ENCODE measurements around the gene TMC1.
"Not testable (repeated sequence)": the region's sequence is repeated elsewhere in the genome, so short reads cannot be mapped to it uniquely, and the experiment has no call there.

The TMC1 gene

DNA sequence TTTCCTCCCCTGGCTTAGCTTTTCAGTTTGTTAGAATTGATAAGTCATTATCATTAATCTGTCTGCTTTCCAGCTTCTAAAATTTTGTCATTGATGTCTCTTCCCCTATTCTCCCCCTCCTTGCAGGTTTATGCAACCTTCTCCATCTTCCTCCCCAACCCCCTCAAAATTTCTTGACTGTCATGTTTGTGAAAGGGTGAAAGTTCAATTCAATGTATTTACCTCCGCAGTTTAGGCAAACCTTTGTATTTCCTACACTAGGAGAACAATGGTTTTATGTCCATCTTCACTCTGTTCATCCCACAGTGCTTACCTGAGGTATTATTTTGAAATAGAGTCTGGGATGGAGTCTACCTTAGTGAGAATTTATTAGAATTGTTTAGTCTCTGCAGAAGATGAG, 313.6 kb downstream of the TMC1 start:
- no peak for DNase-seq

DNA sequence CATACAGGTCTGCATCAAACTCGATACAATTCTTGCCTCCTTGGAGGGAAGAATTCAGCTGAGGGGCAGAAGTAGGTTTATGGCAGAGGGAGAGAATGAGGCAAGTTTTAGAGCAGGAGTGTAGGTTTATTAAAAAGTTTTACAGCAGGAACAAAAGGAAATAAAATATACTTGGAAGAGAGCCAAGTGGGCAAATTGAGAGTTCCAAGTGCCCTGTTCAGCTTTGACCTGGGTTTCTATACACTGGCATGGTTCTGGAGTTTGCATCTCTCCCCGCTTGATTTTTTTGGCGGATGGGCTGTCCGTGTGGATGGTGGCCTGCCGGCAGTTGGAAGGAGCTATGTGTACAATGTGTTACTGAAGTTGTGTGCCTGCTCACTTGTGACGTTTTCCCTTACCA, 315.4 kb downstream of the TMC1 start:
- DNase-seq, result no peak

DNA sequence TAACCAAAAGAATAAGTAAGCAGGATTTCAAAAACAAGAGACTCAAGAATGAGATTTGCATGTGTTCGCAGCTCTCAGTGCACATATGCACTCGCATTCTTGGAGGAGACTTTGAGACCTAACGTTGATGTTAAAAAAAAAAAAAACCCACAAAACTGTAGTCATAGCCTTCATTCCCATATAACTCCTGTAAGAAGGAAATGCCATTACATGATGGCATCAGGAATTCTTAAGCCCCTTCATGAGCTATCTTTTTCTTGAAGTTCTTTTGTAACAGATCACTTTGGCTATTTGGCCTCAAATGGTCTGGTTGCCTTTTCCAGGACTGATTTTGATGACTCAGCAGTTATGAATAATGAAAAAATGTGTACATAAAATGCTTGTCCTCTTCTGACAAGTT, 317.7 kb downstream of the TMC1 start:
- no peak for DNase-seq

DNA sequence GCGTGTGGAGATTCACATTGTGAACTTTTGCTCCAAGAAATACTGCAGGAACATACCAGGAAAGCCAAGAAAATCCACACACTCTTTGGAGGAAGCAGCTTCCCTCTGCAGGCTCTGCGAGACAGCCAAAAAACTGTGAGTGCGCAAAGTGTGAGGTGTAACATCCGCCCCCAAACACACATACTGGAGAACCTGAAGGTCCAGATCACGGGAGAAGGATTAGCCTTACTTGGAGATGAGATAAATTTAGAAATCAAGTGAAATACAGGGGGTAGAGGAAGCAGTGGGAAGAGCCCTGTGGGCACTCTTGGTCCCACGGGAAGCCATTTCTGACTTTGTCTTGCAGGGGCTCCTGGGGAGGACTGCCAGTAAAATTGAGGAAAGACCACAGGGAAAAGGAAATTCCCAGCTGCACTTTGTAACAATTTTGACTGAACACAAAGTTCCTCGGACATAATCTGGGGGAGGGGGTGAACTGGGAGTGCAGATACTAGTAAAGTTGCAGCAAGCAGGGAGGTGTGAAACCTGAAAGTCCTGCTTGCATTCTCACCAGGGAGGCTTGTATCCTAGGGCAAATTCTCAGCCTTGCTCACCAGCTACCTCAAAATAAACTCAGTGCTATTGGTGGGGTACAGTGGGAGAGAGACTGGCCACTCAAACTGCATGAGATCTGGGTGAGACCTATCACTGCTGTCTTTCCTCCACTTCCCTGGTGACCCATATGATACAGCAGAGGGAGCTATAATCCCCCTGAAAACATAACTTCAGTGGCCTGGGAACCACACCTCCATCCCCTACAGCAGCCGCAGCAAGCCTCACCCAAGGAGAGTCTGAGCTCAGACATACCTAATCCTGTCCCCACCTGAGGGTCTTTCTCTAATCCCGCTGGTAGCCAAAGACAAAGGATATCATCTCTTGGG, 322.4 kb downstream of the TMC1 start:
- DNase-seq, result no peak

- no peak for DNase-seq
Observed at GRCh38 chr9:72844440-72844768, 323.0 kb downstream of the TMC1 start.

DNA sequence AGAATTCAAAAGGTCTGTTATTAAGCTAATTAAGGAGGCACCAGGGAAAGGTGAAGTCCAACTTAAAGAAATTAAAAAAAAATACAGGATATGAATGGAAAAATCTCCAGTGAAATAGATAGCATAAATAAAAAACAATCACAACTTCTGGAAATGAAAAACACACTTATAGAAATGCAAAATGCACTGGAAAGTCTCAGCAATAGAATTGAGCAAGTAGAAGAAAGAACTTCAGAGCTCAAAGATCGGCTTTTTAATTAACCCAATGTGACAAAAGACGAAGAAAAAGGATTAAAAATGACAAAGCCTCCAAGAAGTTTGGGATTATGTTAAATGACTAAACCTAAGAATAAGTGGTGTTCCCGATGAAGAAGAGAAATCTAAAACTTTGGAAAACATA, 323.6 kb downstream of the TMC1 start:
- DNase-seq, result not testable (repeated sequence)

GRCh38 chr9:72850209-72850608, 328.8 kb downstream of the TMC1 start:
- not testable (repeated sequence) for DNase-seq

DNA sequence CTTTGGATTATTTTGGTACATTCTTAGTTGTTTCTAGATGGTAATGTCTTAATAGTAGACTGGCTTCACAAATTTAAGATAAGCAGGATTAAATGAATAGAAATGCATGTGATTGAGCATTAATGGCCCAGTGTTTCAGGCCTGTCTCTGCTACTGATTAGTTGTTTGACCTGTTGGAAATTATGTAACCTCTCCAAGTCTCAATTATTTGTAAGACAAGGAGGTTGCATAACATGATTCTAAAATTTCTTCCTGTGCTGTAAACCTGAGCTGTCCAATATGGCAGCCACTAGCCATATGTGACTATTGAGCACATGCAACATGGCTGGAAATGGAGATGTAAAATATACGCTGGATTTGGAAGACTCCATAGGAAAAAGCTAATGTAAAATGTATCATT, 333.9 kb downstream of the TMC1 start:
- DNase-seq, result no peak

- no peak for DNase-seq
Observed at GRCh38 chr9:72855890-72856523, 334.6 kb downstream of the TMC1 start.

- DNase-seq, result no peak
Observed at GRCh38 chr9:72856972-72857623, 335.7 kb downstream of the TMC1 start.

DNA sequence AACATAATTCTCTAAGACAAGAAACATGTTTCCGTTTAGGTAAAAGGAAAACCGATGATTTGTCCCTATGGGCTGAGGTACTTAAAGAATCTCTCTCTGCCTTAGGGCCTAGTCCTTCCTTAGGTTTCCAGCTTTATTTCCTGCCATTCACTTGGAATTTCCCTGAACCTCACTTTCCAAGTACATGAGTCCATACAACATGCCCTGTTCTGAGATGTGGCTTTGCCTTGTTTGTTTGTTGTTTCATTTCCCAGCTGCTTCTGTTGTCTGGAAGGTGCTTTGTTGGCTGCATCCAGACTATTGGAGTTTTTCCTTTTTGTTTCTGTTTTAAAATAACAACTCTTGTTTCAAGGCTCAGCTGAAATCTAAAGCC, 336.2 kb downstream of the TMC1 start:
- DNase-seq, result no peak

GRCh38 chr9:72858089-72858912, 336.9 kb downstream of the TMC1 start:
- DNase-seq, result no peak

DNA sequence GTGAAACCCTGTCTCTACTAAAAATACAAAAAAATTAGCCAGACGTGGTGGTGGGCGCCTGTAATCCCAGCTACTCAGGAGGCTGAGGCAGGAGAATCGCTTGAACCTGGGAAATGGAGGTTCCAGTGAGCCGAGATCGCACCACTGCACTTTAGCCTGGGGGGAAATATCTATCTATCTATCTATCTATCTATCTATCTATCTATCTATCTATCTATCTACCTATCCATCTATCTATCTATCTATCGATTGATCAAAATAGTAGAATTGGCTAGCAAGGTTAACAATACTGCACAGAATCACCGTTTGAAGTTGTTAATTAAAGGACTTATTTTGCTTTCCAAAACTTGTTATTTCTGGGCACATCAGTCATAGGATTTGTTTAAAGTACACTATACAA, 341.4 kb downstream of the TMC1 start:
- DNase-seq, result not testable (repeated sequence)

DNA sequence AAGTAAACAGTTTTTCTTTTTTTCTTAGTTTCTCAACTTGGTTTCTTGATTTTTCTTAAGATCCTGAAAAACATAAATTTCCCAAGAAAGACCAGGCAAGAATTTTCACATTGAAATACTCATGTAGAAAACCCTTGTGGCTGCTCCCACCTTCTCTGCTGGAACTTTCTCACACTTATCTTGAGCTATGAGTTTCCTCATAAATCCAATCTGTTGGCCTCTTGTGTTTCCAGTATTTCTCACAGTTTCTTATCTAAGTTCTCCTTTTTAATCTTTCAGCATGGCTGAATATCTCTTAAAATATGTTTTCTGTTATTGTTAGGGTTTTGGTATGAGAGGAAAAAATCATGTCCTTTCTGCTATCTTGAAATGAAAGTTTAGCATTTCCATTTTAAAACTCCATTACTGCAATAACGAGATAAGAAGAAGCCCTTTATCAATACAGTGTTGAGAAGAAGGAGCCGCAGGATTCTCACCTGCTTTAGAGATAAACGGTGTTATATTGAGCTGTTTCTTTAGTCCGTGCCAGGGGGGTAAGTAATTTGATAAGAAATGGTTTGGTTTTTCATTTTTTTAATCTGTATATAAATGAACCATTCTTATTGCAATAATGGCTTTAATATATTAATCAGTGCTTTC, 342.2 kb downstream of the TMC1 start:
- no peak for DNase-seq

GRCh38 chr9:72864327-72864726, 342.9 kb downstream of the TMC1 start:
- DNase-seq, result no peak

DNA sequence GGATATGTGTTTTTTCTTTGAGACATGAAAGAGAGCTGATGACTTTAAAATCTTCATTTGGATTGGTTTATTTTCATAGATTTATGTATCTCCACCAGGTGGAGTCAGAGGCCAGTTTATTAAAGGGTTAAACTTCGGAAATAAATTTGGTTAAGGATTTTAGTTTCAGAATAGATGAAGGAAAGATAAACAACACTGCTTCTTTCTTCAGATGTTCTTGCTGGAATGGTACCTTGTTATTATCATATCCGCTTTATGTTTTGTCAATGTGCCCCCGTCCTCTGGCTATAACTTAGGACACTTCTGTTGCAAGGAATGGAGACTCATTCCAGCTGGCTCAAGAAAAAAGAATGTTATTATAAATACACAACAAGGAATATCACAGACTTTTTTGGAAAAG, 350.3 kb downstream of the TMC1 start:
- DNase-seq, result no peak

GRCh38 chr9:72872718-72873117, 351.3 kb downstream of the TMC1 start:
- DNase-seq, result no peak

DNA sequence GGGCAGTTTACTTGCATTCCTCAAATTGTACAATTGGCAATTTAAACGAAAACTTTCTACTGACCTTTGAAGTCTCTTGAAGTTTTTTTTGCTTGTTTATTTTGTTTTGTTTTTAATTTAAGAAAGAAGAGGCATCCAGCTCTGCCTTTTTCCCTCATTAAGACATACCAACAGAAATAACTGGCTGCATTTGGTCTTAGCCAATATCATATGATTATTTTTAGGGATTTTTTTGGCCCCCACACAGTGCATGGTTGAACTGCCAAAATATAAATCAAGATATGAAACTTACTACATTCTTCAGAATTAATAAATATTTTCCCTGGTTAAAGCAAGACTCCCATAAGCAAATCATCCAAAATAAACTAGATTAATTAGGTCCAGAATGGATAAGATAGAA, 352.0 kb downstream of the TMC1 start:
- no peak for DNase-seq

DNA sequence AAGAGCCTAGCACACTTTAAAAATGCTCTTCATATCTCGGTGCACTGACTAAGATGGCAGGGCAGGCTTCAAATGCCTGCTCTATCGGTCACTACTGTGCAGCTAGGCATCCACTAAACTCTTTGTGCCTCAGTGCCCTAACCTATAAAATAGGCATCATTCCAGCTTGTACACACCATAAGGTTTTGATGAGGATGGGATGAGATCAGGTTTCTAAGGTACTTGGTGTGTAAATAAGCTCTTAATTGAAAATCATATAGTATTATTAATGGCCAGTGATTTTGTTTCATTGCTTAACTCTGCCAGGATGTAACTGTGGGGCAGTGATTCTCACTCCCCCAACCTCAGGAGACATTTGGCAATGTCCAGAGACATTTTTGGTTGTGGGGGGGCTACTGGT, 352.9 kb downstream of the TMC1 start:
- DNase-seq, result no peak

- DNase-seq, result no peak
Observed at GRCh38 chr9:72875221-72875620, 353.8 kb downstream of the TMC1 start.

- no peak for DNase-seq
Observed at GRCh38 chr9:72880821-72881220, 359.4 kb downstream of the TMC1 start.

- DNase-seq, result no peak
Observed at GRCh38 chr9:72882117-72882775, 360.8 kb downstream of the TMC1 start.
